GM23248 (cell line): ENCODE data around the gene SV2A. TPM values are rescaled to one million over a fixed set of nuclear protein-coding genes. Genes with fewer than 3 reads are reported as not detected.

Experiments
- DNase-seq: peaks from one replicate; pipeline ENCODE4 v3.0.0-alpha.2; 2015
- H2AFZ ChIP-seq: fragments of 200-600 bp; sonication (generic); 2 replicates; pipeline ENCODE4 v1.6.1; 2016; ENCODE audit warnings: antibody characterized with exemption
- H3F3A ChIP-seq: fragments of 200-600 bp; sonication (generic); 2 replicates; pipeline ENCODE4 v1.6.1; 2016; ENCODE audit warnings: mild to moderate bottlenecking, antibody characterized with exemption, mixed run types; ENCODE audit not compliant: insufficient read depth
- H3K27ac ChIP-seq: fragments of 200-600 bp; sonication (generic); 2 replicates; pipeline ENCODE4 v1.5.1; 2016; ENCODE audit warnings: mild to moderate bottlenecking
- H3K27me3 ChIP-seq: fragments of 200-600 bp; sonication (generic); replicated peaks from 2 replicates; pipeline ENCODE4 v1.6.1; 2016; ENCODE audit warnings: mild to moderate bottlenecking; ENCODE audit not compliant: insufficient read depth
- H3K36me3 ChIP-seq: fragments of 200-600 bp; sonication (generic); 2 replicates; pipeline ENCODE4 v1.6.1; 2016; ENCODE audit warnings: low read depth, mild to moderate bottlenecking
- H3K4me1 ChIP-seq: fragments of 200-600 bp; sonication (generic); 2 replicates; pipeline ENCODE4 v1.6.1; 2016; ENCODE audit warnings: mild to moderate bottlenecking; ENCODE audit not compliant: insufficient read depth
- H3K4me2 ChIP-seq: fragments of 200-600 bp; sonication (generic); one replicate; pipeline ENCODE4 v1.6.1; 2016; ENCODE audit warnings: mild to moderate bottlenecking; ENCODE audit not compliant: unreplicated experiment
- H3K4me3 ChIP-seq: fragments of 200-600 bp; sonication (generic); 2 replicates; pipeline ENCODE4 v1.5.1; 2016; ENCODE audit warnings: mild to moderate bottlenecking
- H3K79me2 ChIP-seq: fragments of 200-600 bp; sonication (generic); 2 replicates; pipeline ENCODE4 v1.6.1; 2016; ENCODE audit warnings: mild to moderate bottlenecking; ENCODE audit not compliant: insufficient read depth
- H3K9ac ChIP-seq: fragments of 200-600 bp; sonication (generic); 2 replicates; pipeline ENCODE4 v1.6.1; 2016; ENCODE audit warnings: mild to moderate bottlenecking
- H3K9me2 ChIP-seq: fragments of 200-600 bp; sonication (generic); 2 replicates; pipeline ENCODE4 v1.6.1; 2016; ENCODE audit warnings: mixed run types, mild to moderate bottlenecking, moderate library complexity; ENCODE audit not compliant: insufficient read depth
- H3K9me3 ChIP-seq: fragments of 200-600 bp; sonication (generic); one replicate; pipeline ENCODE4 v1.6.1; 2017; ENCODE audit warnings: low read depth
- H4K20me1 ChIP-seq: fragments of 200-600 bp; sonication (generic); 2 replicates; pipeline ENCODE4 v1.6.0; 2016; ENCODE audit not compliant: insufficient read depth
- EZH2 ChIP-seq: fragments of 200-600 bp; sonication (generic); IDR thresholded peaks from 2 replicates; pipeline ENCODE4 v1.6.1; 2018; ENCODE audit warnings: antibody characterized with exemption, mild to moderate bottlenecking; ENCODE audit not compliant: insufficient read depth, poor library complexity, severe bottlenecking
- EZH2phosphoT487 ChIP-seq: fragments of 200-600 bp; sonication (generic); IDR thresholded peaks from 2 replicates; pipeline ENCODE4 v1.6.1; 2018; ENCODE audit warnings: antibody characterized with exemption, moderate library complexity, mild to moderate bottlenecking, low read depth; ENCODE audit not compliant: insufficient read depth
- WGBS, 2 experiments: methylation state at CpG; one replicate each; pipeline ENCODE4 v1.1.6; 2015 to 2017; ENCODE audit warnings: low lambda C conversion rate in 2 of 2, low coverage in 1 of 2; ENCODE audit errors: missing lambda C conversion rate in 2 of 2; 5-methylcytosine and 5-hydroxymethylcytosine counted together
- in situ Hi-C: fragments of 300-500 bp; cut with MboI; formaldehyde crosslinking; loops from 2 replicates; pipeline ENCODE4 v1.15.0; 2020
- polyA plus RNA-seq: library from polyadenylated mRNA; unstranded; fragments of >200 nt; fragmentation: Nextera tagmentation; extraction: Ambion mirVana; gene quantifications from 2 replicates; pipeline ENCODE4 v1.2.1, GENCODE V29; 2016
- total RNA-seq: library from RNA; depleted of rRNA; stranded (reverse); fragments of >200 nt; shearing (Covaris generic); gene quantifications from 2 replicates; pipeline ENCODE4 v1.2.3, GENCODE V29; 2014

SV2A gene
- total and polyA plus RNA-seq, 2 experiments from 2014 or later = 0.36 to 1.1 TPM

- Histone ChIP-seq H3K27ac (peak within 1 kb of the TSS; percentile 79), H3K9me2 (no peaks in the 10 kb centered on the region), H3K9ac (peak within 1 kb of the TSS; percentile 84), H3K4me1 (no peaks in the 10 kb centered on the region), H3K36me3 (no peaks in the 10 kb centered on the region), H3K4me2 (peak within 1 kb of the TSS; percentile 82), H3K79me2 (no peaks in the 10 kb centered on the region), H3K27me3 (no peaks in the 10 kb centered on the region), H2AFZ (peak within 1 kb of the TSS; percentile 87), H3K9me3 (no peaks in the 10 kb centered on the region), H3K4me3 (peak within 1 kb of the TSS; percentile 75), H3F3A (no peaks in the 10 kb centered on the region), H4K20me1 (no peaks in the 10 kb centered on the region)
- WGBS, 2 experiments = 3 to 4% methylated on average over 55 to 64 of the region's 65 CpGs
- TF ChIP-seq EZH2 (no peak), EZH2phosphoT487 (no peak)
- peak; percentile 97 for DNase-seq
- in situ Hi-C loops = no loop called here
These were observed 18.0 kb downstream of the SV2A start, which contains the start of gene BOLA1 for GRCh38 chr1:149899460-149900284. Gene BOLA1, plus strand, starts transcription at chr1:149899568. Its CDS starts 492 bp downstream, at chr1:149900060.

GRCh38 chr1:149896575-149896974 is 21.1 kb downstream of the SV2A start:
- H3K9me3 ChIP-seq = no peaks in the 10 kb centered on the region
- no peak for DNase-seq
- no peaks in the 10 kb centered on the region for H3K36me3 ChIP-seq
- no peak overlapping the region for H2AFZ ChIP-seq
- H3K9me2 ChIP-seq = no peaks in the 10 kb centered on the region
- no peak for TF ChIP-seq EZH2phosphoT487
- TF ChIP-seq EZH2 = no peak
- H3K27me3 ChIP-seq = no peaks in the 10 kb centered on the region
- in situ Hi-C loops = no loop called here
- no peak overlapping the region for H3K9ac ChIP-seq
- 51 to 56% methylated on average over 4 of the region's 4 CpGs for WGBS, 2 experiments
- H3K27ac ChIP-seq = no peak overlapping the region
- H3F3A ChIP-seq = no peaks in the 10 kb centered on the region
- no peak overlapping the region for H3K4me2 ChIP-seq
- H3K79me2 ChIP-seq = no peaks in the 10 kb centered on the region
- H4K20me1 ChIP-seq = no peaks in the 10 kb centered on the region
- no peak overlapping the region for H3K4me3 ChIP-seq
- H3K4me1 ChIP-seq = no peaks in the 10 kb centered on the region

GRCh38 chr1:149888999-149889289 is 28.7 kb downstream of the SV2A start:
- in situ Hi-C loops = no loop called here
- Histone ChIP-seq H3K9me3 (no peaks in the 10 kb centered on the region), H3K27ac (peak overlapping the region; percentile 98), H4K20me1 (no peaks in the 10 kb centered on the region), H2AFZ (peak overlapping the region; percentile 90), H3K79me2 (peaks cover 15% of the 10 kb centered on the region), H3K9ac (peak overlapping the region; percentile 94), H3K4me3 (peak overlapping the region; percentile 81), H3K4me2 (peak overlapping the region; percentile 91), H3K9me2 (no peaks in the 10 kb centered on the region), H3F3A (peaks cover 33% of the 10 kb centered on the region), H3K36me3 (no peaks in the 10 kb centered on the region), H3K4me1 (peaks cover 12% of the 10 kb centered on the region), H3K27me3 (no peaks in the 10 kb centered on the region)
- TF ChIP-seq EZH2 = no peak
- TF ChIP-seq EZH2phosphoT487 = no peak
- DNase-seq = peak; percentile 80
- 11 to 13% methylated on average over 6 of the region's 6 CpGs for WGBS, 2 experiments

DNA sequence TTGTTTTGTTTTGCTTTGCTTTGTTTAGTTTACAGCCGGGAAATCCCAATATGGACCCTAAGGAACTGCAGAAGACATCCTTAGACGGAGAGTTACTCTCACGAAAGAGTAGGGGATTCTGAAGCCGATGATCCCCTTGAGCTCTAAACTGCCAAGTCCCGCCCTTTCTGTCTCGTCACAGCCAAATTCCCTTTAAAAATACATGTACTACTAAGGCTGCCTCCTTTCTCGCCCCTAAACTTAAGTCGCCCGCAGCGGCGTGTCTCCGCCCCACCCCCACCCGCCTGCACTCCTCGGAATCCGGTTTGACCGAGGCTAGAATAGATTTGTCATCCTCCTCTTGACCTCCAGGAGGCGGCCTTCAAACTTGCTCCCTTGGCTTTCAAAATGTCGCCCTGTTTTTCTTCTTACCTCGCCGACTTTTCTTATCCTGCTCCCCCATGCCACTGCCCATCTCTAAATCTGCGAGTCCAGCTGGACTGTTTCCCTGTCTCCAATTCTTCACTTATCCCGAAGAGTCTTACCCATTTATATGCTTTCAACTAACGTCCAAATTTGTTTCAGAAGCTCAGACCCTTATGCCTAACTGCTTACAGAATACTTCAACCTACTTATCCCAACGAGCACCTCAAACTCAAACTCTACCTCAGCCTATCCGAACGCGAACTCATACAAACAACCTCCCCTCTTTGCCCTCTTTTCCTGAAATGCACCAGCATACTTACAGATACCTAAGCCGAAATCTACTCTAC is 29.2 kb downstream of the SV2A start:
- WGBS, 2 experiments = 1 to 2% methylated on average over 24 to 28 of the region's 28 CpGs
- Histone ChIP-seq H3K27me3 (no peaks in the 10 kb centered on the region), H3K79me2 (peaks cover 20% of the 10 kb centered on the region), H3K4me2 (peak overlapping the region; percentile 91), H2AFZ (peak overlapping the region; percentile 90), H4K20me1 (no peaks in the 10 kb centered on the region), H3K9ac (peak overlapping the region; percentile 94), H3F3A (peaks cover 33% of the 10 kb centered on the region), H3K27ac (peak overlapping the region; percentile 98), H3K4me1 (peaks cover 12% of the 10 kb centered on the region), H3K4me3 (peak overlapping the region; percentile 81), H3K9me3 (no peaks in the 10 kb centered on the region), H3K36me3 (no peaks in the 10 kb centered on the region), H3K9me2 (no peaks in the 10 kb centered on the region)
- TF ChIP-seq EZH2 (no peak), EZH2phosphoT487 (no peak)
- peak; percentile 94 for DNase-seq
- in situ Hi-C loops = no loop called here
